Liver (tissue), 9 donors: ENCODE data around the gene DCAF11. TPM values are rescaled to one million over a fixed set of nuclear protein-coding genes. Genes with fewer than 3 reads are reported as not detected.
"Not testable (repeated sequence)": the region's sequence is repeated elsewhere in the genome, so short reads cannot be mapped to it uniquely, and the experiment has no call there.

Source experiments
- DNase-seq: peaks from one replicate; pipeline ENCODE4 v3.0.0-alpha.2; 2017; ENCODE audit warnings: low spot score
- H3K27ac ChIP-seq, 2 donors: one replicate each; pipeline ENCODE4 v1.7.0; 2013; ENCODE audit warnings: inconsistent platforms in 2 of 2, low read length in 2 of 2, control low read depth in 1 of 2, low read depth in 1 of 2, mild to moderate bottlenecking in 1 of 2
- H3K27me3 ChIP-seq, 4 donors: one replicate each; pipeline versions ENCODE4 v1.6.1 to v1.7.0; 2013; ENCODE audit warnings: low read length in 3 of 4, inconsistent platforms in 1 of 4, mild to moderate bottlenecking in 1 of 4, moderate library complexity in 1 of 4; ENCODE audit not compliant: control insufficient read depth in 4 of 4, insufficient read depth in 4 of 4
- H3K36me3 ChIP-seq, 4 donors: one replicate each; pipeline versions ENCODE4 v1.6.1 to v1.7.0; 2013; ENCODE audit warnings: low read length in 3 of 4, mild to moderate bottlenecking in 3 of 4, low read depth in 1 of 4, moderate library complexity in 1 of 4; ENCODE audit not compliant: control insufficient read depth in 4 of 4, insufficient read depth in 3 of 4
- H3K4me1 ChIP-seq, 4 donors: one replicate each; pipeline versions ENCODE4 v1.6.1 to v1.7.0; 2013; ENCODE audit warnings: low read length in 3 of 4, mild to moderate bottlenecking in 3 of 4, moderate library complexity in 1 of 4; ENCODE audit not compliant: control insufficient read depth in 4 of 4, insufficient read depth in 4 of 4
- H3K4me3 ChIP-seq, 3 donors: one replicate each; pipeline versions ENCODE4 v1.6.1 to v1.7.0; 2013; ENCODE audit warnings: low read length in 3 of 3, control low read depth in 1 of 3, low read depth in 1 of 3, mild to moderate bottlenecking in 1 of 3
- H3K9ac ChIP-seq, 2 donors: one replicate each; pipeline ENCODE4 v1.7.0; 2013; ENCODE audit warnings: low read length in 2 of 2, mild to moderate bottlenecking in 2 of 2, moderate library complexity in 2 of 2, control low read depth in 1 of 2, low read depth in 1 of 2
- H3K9me3 ChIP-seq, 4 donors: one replicate each; pipeline versions ENCODE4 v1.6.1 to v1.7.0; 2013; ENCODE audit warnings: low read length in 3 of 4; ENCODE audit not compliant: control insufficient read depth in 4 of 4
- ATF3 ChIP-seq: IDR thresholded peaks from 2 replicates; pipeline ENCODE4 v1.6.1; 2016; ENCODE audit warnings: antibody characterized with exemption
- EGR1 ChIP-seq, 2 donors: IDR thresholded peaks; 2 replicates each; pipeline ENCODE4 v1.6.1; 2016 to 2018; ENCODE audit warnings: antibody characterized with exemption in 2 of 2, low read depth in 2 of 2
- FOXA1 ChIP-seq: IDR thresholded peaks from 2 replicates; pipeline ENCODE4 v1.6.1; 2016; ENCODE audit warnings: antibody characterized with exemption
- GABPA ChIP-seq, 2 donors: IDR thresholded peaks in 1 of 2; conservative IDR thresholded peaks in 1 of 2; 2 replicates each; pipeline ENCODE4 v1.6.1; 2016; ENCODE audit warnings: antibody characterized with exemption in 2 of 2, mild to moderate bottlenecking in 1 of 2, moderate library complexity in 1 of 2
- HNF4A ChIP-seq, 2 donors: conservative IDR thresholded peaks; 2 replicates each; pipeline ENCODE4 v1.6.1; 2016; ENCODE audit warnings: antibody characterized with exemption in 2 of 2, mild to moderate bottlenecking in 2 of 2
- JUND ChIP-seq, 2 donors: IDR thresholded peaks; 2 replicates each; pipeline ENCODE4 v1.6.1; 2016; ENCODE audit warnings: antibody characterized with exemption in 2 of 2
- MAX ChIP-seq: IDR thresholded peaks from 2 replicates; pipeline ENCODE4 v1.6.1; 2016; ENCODE audit warnings: antibody characterized with exemption
- NR2F2 ChIP-seq: IDR thresholded peaks from 2 replicates; pipeline ENCODE4 v1.6.1; 2016; ENCODE audit warnings: antibody characterized with exemption
- RAD21 ChIP-seq, 2 donors: IDR thresholded peaks; 2 replicates each; pipeline ENCODE4 v1.6.1; 2016; ENCODE audit warnings: antibody characterized with exemption in 2 of 2, mild to moderate bottlenecking in 2 of 2
- RXRA ChIP-seq, 2 donors: IDR thresholded peaks; 2 replicates each; pipeline ENCODE4 v1.6.1; 2017 to 2018; ENCODE audit warnings: antibody characterized with exemption in 2 of 2, mild to moderate bottlenecking in 1 of 2
- SP1 ChIP-seq: IDR thresholded peaks from 2 replicates; pipeline ENCODE4 v1.6.1; 2018; ENCODE audit warnings: antibody characterized with exemption, mild to moderate bottlenecking
- TAF1 ChIP-seq: conservative IDR thresholded peaks from 2 replicates; pipeline ENCODE4 v1.6.1; 2016; ENCODE audit warnings: antibody characterized with exemption, mild to moderate bottlenecking
- YY1 ChIP-seq: IDR thresholded peaks from 2 replicates; pipeline ENCODE4 v1.6.1; 2016; ENCODE audit warnings: antibody characterized with exemption, mild to moderate bottlenecking
- ZBTB33 ChIP-seq: IDR thresholded peaks from 2 replicates; pipeline ENCODE4 v1.6.1; 2016; ENCODE audit warnings: antibody characterized with exemption
- WGBS: extraction: QIAGEN DNeasy Blood & Tissue Kit; methylation state at CpG from one replicate; pipeline ENCODE4 v1.1.7; 2013; 5-methylcytosine and 5-hydroxymethylcytosine counted together
- polyA plus RNA-seq, 2 donors: library from polyadenylated mRNA; stranded (reverse) in 1 of 2; unstranded in 1 of 2; fragments of 200-250 nt in 1 of 2; fragments of >200 nt in 1 of 2; fragmentation: Nextera tagmentation in 1 of 2; extraction: Ambion mirVana in 1 of 2; gene quantifications; one replicate each; pipeline versions ENCODE4 v1.2.1 to v1.2.3, GENCODE V29; 2013 to 2015
- total RNA-seq, 2 donors: library from RNA; depleted of rRNA; stranded (reverse); fragments of >200 nt; gene quantifications; one replicate each; pipeline ENCODE4 v1.2.3, GENCODE V29; 2014
- TF ChIP-seq, protein P1 (sequence below): IDR thresholded peaks from 2 replicates; pipeline ENCODE4 v1.6.1; 2016; ENCODE audit warnings: antibody characterized with exemption, mild to moderate bottlenecking
- donor health status: healthy.
- donor health status: healthy.
- donor health status: healthy.
- donor health status: healthy.
- donor health status: healthy.

The DCAF11 gene
- total and polyA plus RNA-seq, 4 donors, result 30.1 to 312 (median 167) TPM

- no peaks in the 10 kb centered on the region for H3K9me3 ChIP-seq
- H3K27ac ChIP-seq, result no peak overlapping the region
- TF ChIP-seq FOXA1, result no peak
- TF ChIP-seq GABPA (IDR thresholded peaks at IDR 0.05 in 1 of 2, conservative IDR thresholded peaks at IDR 0.05 in 1 of 2), result no peak
- TF ChIP-seq EGR1 (IDR thresholded peaks at IDR 0.05; ENCODE audit: low read depth in 2 of 2), result no peak
- no peak for TF ChIP-seq HNF4A (conservative IDR thresholded peaks at IDR 0.05)
- no peak for TF ChIP-seq JUND (IDR thresholded peaks at IDR 0.05)
- no peak for TF ChIP-seq NR2F2
- no peak for TF ChIP-seq ATF3
- no peak overlapping the region for H3K9ac ChIP-seq
- 83% methylated on average over 13 of the region's 13 CpGs for WGBS
- peaks cover 6 to 38% (median 19%) of the 10 kb centered on the region in 4 donors for H3K36me3 ChIP-seq
- peaks cover 2 to 84% (median 57%) of the 10 kb centered on the region in 4 donors for H3K4me1 ChIP-seq
- no peaks in the 10 kb centered on the region for H3K27me3 ChIP-seq
- H3K4me3 ChIP-seq, result no peak overlapping the region
- DNase-seq, result no peak
These were observed 11.1 kb upstream of the DCAF11 start for GRCh38 chr14:24103451-24103850.

DNA sequence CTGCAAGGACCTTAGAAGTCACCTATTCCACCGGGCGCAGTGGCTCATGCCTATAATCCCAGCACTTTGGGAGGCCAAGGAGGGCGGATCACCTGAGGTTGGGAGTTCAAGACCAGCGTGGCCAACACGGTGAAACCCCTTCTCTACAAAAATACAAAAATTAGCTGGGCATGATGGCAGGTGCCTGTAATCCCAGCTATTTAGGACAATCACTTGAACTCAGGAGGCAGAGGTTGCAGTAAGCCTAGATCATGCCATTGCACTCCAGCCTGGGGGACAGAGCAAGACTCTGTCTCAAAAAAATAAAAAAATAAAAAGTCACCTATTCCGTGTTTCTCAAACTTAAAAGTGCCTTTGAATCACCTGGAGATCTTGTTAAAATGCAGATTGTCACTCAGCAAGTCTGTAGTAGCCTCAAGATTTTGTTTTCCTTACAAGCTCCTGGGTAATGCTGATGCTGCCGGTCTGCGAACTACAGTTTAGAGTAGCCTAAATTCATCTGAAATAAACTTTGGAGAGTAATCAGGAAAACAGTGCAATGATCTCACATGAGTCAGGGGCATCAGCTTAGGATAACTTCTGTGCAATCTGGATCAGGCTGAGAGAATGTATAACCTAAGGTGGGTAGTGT, 8.9 kb upstream of the DCAF11 start:
- peaks cover under 1 to 25% (median 5%) of the 10 kb centered on the region in 4 donors for H3K36me3 ChIP-seq
- H3K9ac ChIP-seq, H3K27me3 ChIP-seq, DNase-seq, H3K9me3 ChIP-seq, H3K4me3 ChIP-seq: not testable (repeated sequence)
- peak overlapping the region; percentile 16 to 53 for H3K27ac ChIP-seq
- WGBS, result 69% methylated on average over 8 of the region's 8 CpGs
- H3K4me1 ChIP-seq, result peaks cover 4 to 76% (median 51%) of the 10 kb centered on the region in 4 donors

- no peak for DNase-seq
- Histone ChIP-seq H3K9ac (no peak overlapping the region), H3K9me3 (no peaks in the 10 kb centered on the region), H3K27me3 (no peaks in the 10 kb centered on the region), H3K27ac (no peak overlapping the region), H3K36me3 (peaks cover 0 to 19% (median 5%) of the 10 kb centered on the region in 4 donors), H3K4me3 (no peak overlapping the region), H3K4me1 (peaks cover 4 to 71% (median 52%) of the 10 kb centered on the region in 4 donors)
- WGBS, result 60% methylated on average over 4 of the region's 4 CpGs
- TF ChIP-seq, protein P1, sequence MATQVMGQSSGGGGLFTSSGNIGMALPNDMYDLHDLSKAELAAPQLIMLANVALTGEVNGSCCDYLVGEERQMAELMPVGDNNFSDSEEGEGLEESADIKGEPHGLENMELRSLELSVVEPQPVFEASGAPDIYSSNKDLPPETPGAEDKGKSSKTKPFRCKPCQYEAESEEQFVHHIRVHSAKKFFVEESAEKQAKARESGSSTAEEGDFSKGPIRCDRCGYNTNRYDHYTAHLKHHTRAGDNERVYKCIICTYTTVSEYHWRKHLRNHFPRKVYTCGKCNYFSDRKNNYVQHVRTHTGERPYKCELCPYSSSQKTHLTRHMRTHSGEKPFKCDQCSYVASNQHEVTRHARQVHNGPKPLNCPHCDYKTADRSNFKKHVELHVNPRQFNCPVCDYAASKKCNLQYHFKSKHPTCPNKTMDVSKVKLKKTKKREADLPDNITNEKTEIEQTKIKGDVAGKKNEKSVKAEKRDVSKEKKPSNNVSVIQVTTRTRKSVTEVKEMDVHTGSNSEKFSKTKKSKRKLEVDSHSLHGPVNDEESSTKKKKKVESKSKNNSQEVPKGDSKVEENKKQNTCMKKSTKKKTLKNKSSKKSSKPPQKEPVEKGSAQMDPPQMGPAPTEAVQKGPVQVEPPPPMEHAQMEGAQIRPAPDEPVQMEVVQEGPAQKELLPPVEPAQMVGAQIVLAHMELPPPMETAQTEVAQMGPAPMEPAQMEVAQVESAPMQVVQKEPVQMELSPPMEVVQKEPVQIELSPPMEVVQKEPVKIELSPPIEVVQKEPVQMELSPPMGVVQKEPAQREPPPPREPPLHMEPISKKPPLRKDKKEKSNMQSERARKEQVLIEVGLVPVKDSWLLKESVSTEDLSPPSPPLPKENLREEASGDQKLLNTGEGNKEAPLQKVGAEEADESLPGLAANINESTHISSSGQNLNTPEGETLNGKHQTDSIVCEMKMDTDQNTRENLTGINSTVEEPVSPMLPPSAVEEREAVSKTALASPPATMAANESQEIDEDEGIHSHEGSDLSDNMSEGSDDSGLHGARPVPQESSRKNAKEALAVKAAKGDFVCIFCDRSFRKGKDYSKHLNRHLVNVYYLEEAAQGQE, result no peak
- TF ChIP-seq JUND (IDR thresholded peaks at IDR 0.05) (no peak), ATF3 (no peak), ZBTB33 (no peak), TAF1 (no peak), SP1 (no peak), HNF4A (conservative IDR thresholded peaks at IDR 0.05) (no peak), MAX (no peak), EGR1 (IDR thresholded peaks at IDR 0.05; ENCODE audit: low read depth in 2 of 2) (no peak), RXRA (IDR thresholded peaks at IDR 0.05) (no peak), YY1 (no peak), RAD21 (IDR thresholded peaks at IDR 0.05) (no peak)
These were observed 7.8 kb upstream of the DCAF11 start for GRCh38 chr14:24106672-24107271.
